ENCODE data around the gene APOL1.

DNA sequence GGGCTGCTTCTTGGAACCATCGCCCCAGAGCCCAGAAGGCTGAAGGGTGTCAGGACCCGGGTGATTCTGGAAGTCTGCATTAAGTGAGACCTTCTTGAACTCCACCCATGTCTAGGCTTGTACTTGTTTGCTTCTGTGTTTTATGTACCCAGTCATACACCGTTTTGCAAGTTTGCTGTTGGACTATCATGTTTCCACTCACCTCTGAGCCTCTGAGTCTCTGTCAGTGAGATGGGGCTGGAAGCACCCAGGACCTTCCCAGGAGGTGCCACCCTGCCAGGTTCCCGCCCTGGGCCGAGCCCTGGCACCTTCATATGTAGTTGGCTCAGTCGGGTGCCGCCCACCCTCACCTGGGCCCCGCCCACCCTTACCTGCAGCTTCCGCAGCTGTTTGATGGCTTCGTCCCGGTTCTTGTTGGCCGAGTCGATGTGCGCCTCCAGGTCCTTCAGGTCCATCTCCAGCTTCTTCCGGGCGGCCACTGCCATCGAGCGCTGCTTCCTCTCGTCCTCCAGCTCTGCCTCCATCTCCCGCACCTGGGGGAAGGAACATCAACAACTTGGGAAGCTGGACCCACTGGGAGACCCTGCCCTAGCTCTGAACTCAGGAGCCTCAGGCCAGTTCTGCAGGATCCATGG lies 35.1 kb downstream of the APOL1 start:
- TF ChIP-seq CTCF (IDR thresholded peaks at IDR 0.05 in 4 of 5, conservative IDR thresholded peaks at IDR 0.05 in 1 of 5): no peak
- TF ChIP-seq POLR2A (IDR thresholded peaks at IDR 0.05): no peak

Measured in gastrocnemius medialis (tissue), 4 donors.